GM21825 (cell line): ENCODE measurements around the gene GNAT2.

ENCODE experiments used
- ATAC-seq: cut with Tn5 transposase; IDR thresholded peaks from one replicate; pipeline ENCODE4 v1.9.1; 2021; ENCODE audit warnings: mild to moderate bottlenecking, moderate library complexity; ENCODE audit not compliant: unreplicated experiment

The GNAT2 gene

GRCh38 chr1:109628540-109629321 is 9.3 kb upstream of the GNAT2 start:
- ATAC-seq = no peak

- ATAC-seq = no peak
Measured at GRCh38 chr1:109627692-109628399, 8.4 kb upstream of the GNAT2 start.

- ATAC-seq = no peak
Measured at GRCh38 chr1:109626682-109627408, 7.4 kb upstream of the GNAT2 start.

- ATAC-seq = no peak
Measured at GRCh38 chr1:109625601-109626560, 6.5 kb upstream of the GNAT2 start.

- no peak for ATAC-seq
Measured at GRCh38 chr1:109625176-109625575, 5.8 kb upstream of the GNAT2 start.

GRCh38 chr1:109624201-109625010 is 5.0 kb upstream of the GNAT2 start:
- peak; percentile 36 for ATAC-seq

GRCh38 chr1:109623601-109624161 is 4.3 kb upstream of the GNAT2 start:
- no peak for ATAC-seq

GRCh38 chr1:109622895-109623294 is 3.5 kb upstream of the GNAT2 start:
- no peak for ATAC-seq

- ATAC-seq = no peak
Measured at GRCh38 chr1:109622137-109622892, 2.9 kb upstream of the GNAT2 start.

- ATAC-seq = no peak
Measured at GRCh38 chr1:109621379-109622136, 2.1 kb upstream of the GNAT2 start.

GRCh38 chr1:109620841-109621286 is 1.4 kb upstream of the GNAT2 start:
- ATAC-seq = peak; percentile 66

- ATAC-seq = no peak
Measured at GRCh38 chr1:109620401-109620791, 980 bp upstream of the GNAT2 start.

- no peak for ATAC-seq
Measured at GRCh38 chr1:109618661-109619575, 498 bp downstream of the GNAT2 start.

GRCh38 chr1:109617291-109617801 is 2.1 kb downstream of the GNAT2 start:
- no peak for ATAC-seq

- no peak for ATAC-seq
Measured at GRCh38 chr1:109616391-109616790, 3.0 kb downstream of the GNAT2 start.

- ATAC-seq = no peak
Measured at GRCh38 chr1:109615879-109616278, 3.5 kb downstream of the GNAT2 start.
